HepG2 (cell line): Measurements from ENCODE around the gene DLG2. TPM values are rescaled to one million over a fixed set of nuclear protein-coding genes. Genes with fewer than 3 reads are reported as not detected.

ENCODE experiments used
- ATAC-seq: fragments of 200-7000 bp; cut with Tn5 transposase; 3 replicates; pipeline ENCODE4 v1.9.1; 2020; ENCODE audit warnings: mild to moderate bottlenecking, moderate library complexity
- BruUV-seq: library from RNA; stranded (reverse); fragments of 400-500 nt; replicated peaks from 2 replicates; lab custom pipeline; 2021; lab: Mats Ljungman, UMichigan
- CTCF ChIA-PET: fragments of 300-600 bp; formaldehyde crosslinking; extraction: SDS; loops from one replicate; lab custom pipeline; 2021; ENCODE audit warnings: low total read pairs, inconsistent platforms, low intra/inter-chr PET ratio; lab: Yijun Ruan, JAX
- POLR2A ChIA-PET: fragments of 350-600 bp; sonication (Branson Sonifier 250); formaldehyde crosslinking; loops from one replicate; lab custom pipeline; 2020; ENCODE audit warnings: antibody characterized with exemption, inconsistent platforms; lab: Yijun Ruan, JAX
- DNase-seq: peaks from one replicate; pipeline ENCODE4 v3.0.0-alpha.2; 2015; ENCODE audit warnings: low spot score
- FAIRE-seq: peaks from 3 replicates; lab custom pipeline; 2011; peaks lifted over from hg19 to GRCh38; lab: Jason Lieb, UNC
- H2AFZ ChIP-seq: one replicate; pipeline ENCODE4 v1.6.1; 2011; ENCODE audit warnings: low read length, inconsistent platforms
- H3K27ac ChIP-seq: fragments of 300-600 bp; 3 replicates; pipeline ENCODE4 v1.8.0; 2011; ENCODE audit warnings: mixed run types, mild to moderate bottlenecking, mixed read lengths, low read length, inconsistent platforms; ENCODE audit not compliant: insufficient read depth; ENCODE audit errors: extremely low read length
- H3K27me3 ChIP-seq, 2 experiments: fragments of 200-600 bp in 1 of 2; 2 replicates in 1 of 2; 3 replicates in 1 of 2; pipeline versions ENCODE4 v1.6.0 to v1.8.0; 2011; ENCODE audit warnings: low read length in 2 of 2, mild to moderate bottlenecking in 2 of 2, moderate library complexity in 2 of 2, inconsistent platforms in 1 of 2; ENCODE audit not compliant: insufficient read depth in 2 of 2, control insufficient read depth in 1 of 2
- H3K36me3 ChIP-seq, 2 experiments: fragments of 200-600 bp in 1 of 2; replicated peaks in 1 of 2; 2 replicates in 1 of 2; 3 replicates in 1 of 2; pipeline versions ENCODE4 v1.5.1 to v1.8.0; 2011; ENCODE audit warnings: low read length in 2 of 2, inconsistent platforms in 1 of 2; ENCODE audit not compliant: insufficient read depth in 2 of 2, control insufficient read depth in 1 of 2
- H3K4me1 ChIP-seq: 2 replicates; pipeline ENCODE4 v1.5.1; 2012; ENCODE audit warnings: low read length, inconsistent platforms; ENCODE audit not compliant: insufficient read depth
- H3K4me2 ChIP-seq: 2 replicates; pipeline ENCODE4 v1.6.0; 2011; ENCODE audit warnings: low read depth, low read length, inconsistent platforms
- H3K4me3 ChIP-seq, 3 experiments: fragments of 200-600 bp in 1 of 3; sonication (generic), shearing (Covaris generic) in 1 of 3; replicated peaks in 1 of 3; 2 replicates each; pipeline ENCODE4 v1.5.1; 2011 to 2016; ENCODE audit warnings: low read length in 3 of 3, inconsistent platforms in 2 of 3, low read depth in 2 of 3, mild to moderate bottlenecking in 2 of 3, control low read depth in 1 of 3, mixed read lengths in 1 of 3; ENCODE audit not compliant: insufficient read depth in 1 of 3
- H3K79me2 ChIP-seq: one replicate; pipeline ENCODE4 v1.6.1; 2011; ENCODE audit warnings: low read length, inconsistent platforms; ENCODE audit not compliant: insufficient read depth
- H3K9ac ChIP-seq: 2 replicates; pipeline ENCODE4 v1.6.0; 2011; ENCODE audit warnings: mild to moderate bottlenecking, low read depth, low read length, inconsistent platforms; ENCODE audit not compliant: insufficient read depth
- H3K9me3 ChIP-seq: 2 replicates; pipeline ENCODE4 v1.5.1; 2012; ENCODE audit warnings: mild to moderate bottlenecking, low read length
- H4K20me1 ChIP-seq: 2 replicates; pipeline ENCODE4 v1.6.0; 2011; ENCODE audit warnings: inconsistent platforms, mild to moderate bottlenecking, low read length, moderate library complexity; ENCODE audit not compliant: insufficient read depth
- DNMT1 ChIP-seq: sonication (generic); formaldehyde crosslinking; IDR thresholded peaks from 2 replicates; pipeline ENCODE4 v1.5.1; 2020; ENCODE audit warnings: mild to moderate bottlenecking, missing genetic modification reagents
- FOXO1 ChIP-seq: sonication (generic); formaldehyde crosslinking; IDR thresholded peaks from 2 replicates; pipeline ENCODE4 v1.4.0; 2020; ENCODE audit warnings: missing genetic modification reagents
- MIER3 ChIP-seq: IDR thresholded peaks from 2 replicates; pipeline ENCODE4 v1.6.1; 2016; ENCODE audit warnings: missing compliant biosample characterization, borderline replicate concordance
- NFIB ChIP-seq: sonication (generic); formaldehyde crosslinking; IDR thresholded peaks from 2 replicates; pipeline ENCODE4 v1.9.0; 2021; ENCODE audit warnings: missing genetic modification reagents, mild to moderate bottlenecking, borderline replicate concordance
- POLR2AphosphoS5 ChIP-seq: IDR thresholded peaks from 2 replicates; pipeline ENCODE4 v1.6.1; 2012; ENCODE audit warnings: low read depth, low read length
- RARA ChIP-seq: IDR thresholded peaks from 2 replicates; pipeline ENCODE4 v1.6.1; 2016; ENCODE audit warnings: missing genetic modification reagents, missing compliant biosample characterization
- SYNCRIP ChIP-seq: fragments of 200-400 bp; formaldehyde crosslinking; IDR thresholded peaks from 2 replicates; pipeline ENCODE4 v1.6.1; 2018; ENCODE audit warnings: mild to moderate bottlenecking, low read depth, low read length; ENCODE audit not compliant: insufficient read depth
- TBX2 ChIP-seq: sonication (generic); formaldehyde crosslinking; IDR thresholded peaks from 2 replicates; pipeline ENCODE4 v1.5.0; 2020; ENCODE audit warnings: missing genetic modification reagents, mild to moderate bottlenecking, borderline replicate concordance
- ZNF282 ChIP-seq: fragments of 450-650 bp; IDR thresholded peaks from 2 replicates; pipeline ENCODE4 v1.6.1; 2018; ENCODE audit not compliant: partially characterized antibody
- ZNF530 ChIP-seq: sonication (generic); formaldehyde crosslinking; IDR thresholded peaks from 2 replicates; pipeline ENCODE4 v1.5.0; 2020; ENCODE audit warnings: low read depth, mild to moderate bottlenecking, missing genetic modification reagents
- ZNF546 ChIP-seq: sonication (generic); formaldehyde crosslinking; conservative IDR thresholded peaks from 2 replicates; pipeline ENCODE4 v1.8.1; 2023; ENCODE audit warnings: mild to moderate bottlenecking, missing genetic modification reagents
- ZNF558 ChIP-seq: sonication (generic); formaldehyde crosslinking; IDR thresholded peaks from 2 replicates; pipeline ENCODE4 v1.9.0; 2022; ENCODE audit warnings: mild to moderate bottlenecking, missing genetic modification reagents, borderline replicate concordance
- ZNF660 ChIP-seq: sonication (generic); formaldehyde crosslinking; IDR thresholded peaks from 2 replicates; pipeline ENCODE4 v1.5.1; 2020; ENCODE audit warnings: mild to moderate bottlenecking, low read depth, missing genetic modification reagents, borderline replicate concordance
- WGBS: methylation state at CpG from one replicate; pipeline ENCODE4 v1.1.6; 2017; ENCODE audit warnings: low lambda C conversion rate; 5-methylcytosine and 5-hydroxymethylcytosine counted together
- in situ Hi-C: cut with HindIII; loops from 2 replicates; pipeline ENCODE4 v1.10.0; 2017; ENCODE audit warnings: low pct_unique_long_range_greater_than_20kb; ENCODE audit not compliant: extremely low pct_ligation_motif_present
- intact Hi-C: fragments of 100-400 bp; cut with micrococcal nuclease; formaldehyde crosslinking; loops from one replicate; pipeline ENCODE4 v1.10.0; 2022; ENCODE audit not compliant: unreplicated experiment
- polyA plus RNA-seq, 8 experiments: library from polyadenylated mRNA; depleted of rRNA in 3 of 8; stranded (reverse) in 7 of 8; unstranded in 1 of 8; fragments of >200 nt; fragmentation: Illumina TruSeq in 4 of 8; extraction: Trizol in 4 of 8; gene quantifications; 2 replicates each; pipeline versions ENCODE4 v1.2.1 to v1.2.3, GENCODE V29; 2011 to 2016; ENCODE audit warnings: low read depth in 4 of 8, missing spikeins in 1 of 8, mixed read lengths in 1 of 8; ENCODE audit not compliant: insufficient read depth in 1 of 8
- total RNA-seq, 5 experiments: library from RNA; depleted of rRNA; stranded (reverse); fragments of >200 nt; fragmentation: Illumina TruSeq; extraction: Trizol; gene quantifications; 2 replicates each; pipeline ENCODE4 v1.2.3, GENCODE V29; 2016; ENCODE audit warnings: low read depth in 1 of 5
- TF ChIP-seq, protein P1 (sequence below): sonication (generic); formaldehyde crosslinking; IDR thresholded peaks from 2 replicates; pipeline ENCODE4 v1.4.0; 2020; ENCODE audit warnings: missing genetic modification reagents; ENCODE audit errors: not compliant biosample characterization
- TF ChIP-seq, protein P2 (sequence below): sonication (generic); formaldehyde crosslinking; IDR thresholded peaks from 2 replicates; pipeline ENCODE4 v1.4.0; 2020; ENCODE audit warnings: mild to moderate bottlenecking, missing genetic modification reagents, borderline replicate concordance
- TF ChIP-seq, protein P3 (sequence below): IDR thresholded peaks from 2 replicates; pipeline ENCODE4 v1.6.1; 2016; ENCODE audit warnings: low read depth, borderline replicate concordance
- TF ChIP-seq, protein P4 (sequence below): sonication (generic); formaldehyde crosslinking; IDR thresholded peaks from 2 replicates; pipeline ENCODE4 v1.4.0; 2020; ENCODE audit warnings: missing genetic modification reagents

Gene DLG2
- total and polyA plus RNA-seq, 2 of the 13 experiments (the other 11 are each of a cell fraction or from before 2014, with no cell fraction given), result 0.46 to 1.0 TPM

DNA sequence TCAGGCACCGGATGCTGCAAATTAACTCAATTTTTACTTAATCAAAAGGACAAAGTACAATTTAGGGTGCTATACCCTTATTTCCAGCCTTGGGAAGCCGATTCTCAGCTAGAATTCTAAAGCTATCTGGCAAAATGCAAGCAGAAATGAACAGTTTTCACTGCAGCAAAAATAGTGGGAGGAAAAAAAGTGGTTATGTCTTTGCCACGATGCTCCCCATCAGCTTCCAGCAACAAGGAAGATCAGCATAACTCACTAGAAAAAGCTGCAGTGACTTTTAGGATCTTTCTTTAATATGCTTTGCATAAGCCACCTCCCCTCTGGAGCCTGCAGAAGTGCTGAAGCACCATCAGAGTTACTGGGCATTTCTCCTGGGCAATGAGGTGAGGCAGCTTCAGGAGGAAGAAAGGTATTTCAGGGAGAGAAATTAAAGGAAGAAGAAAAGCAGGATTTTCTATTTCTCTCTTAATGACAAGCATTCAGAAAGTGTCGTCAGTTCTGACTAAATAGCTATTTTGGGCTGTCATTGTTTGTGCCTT lies 702.9 kb downstream of the DLG2 start:
- no TSS peak for BruUV-seq
- no peak overlapping the region for H3K4me3 ChIP-seq
- in situ Hi-C loops, result no loop called here
- H3K36me3 ChIP-seq, result no peaks in the 10 kb centered on the region
- H3K9me3 ChIP-seq, result no peaks in the 10 kb centered on the region
- H4K20me1 ChIP-seq, result no peaks in the 10 kb centered on the region
- ChIA-PET CTCF (no interaction called here), POLR2A (no interaction called here)
- no peak for ATAC-seq
- no peaks in the 10 kb centered on the region; a peak in 1 of 5 replicates for H3K27me3 ChIP-seq
- H2AFZ ChIP-seq, result no peak overlapping the region
- no peaks in the 10 kb centered on the region for H3K4me1 ChIP-seq
- DNase-seq, result no peak
- 0% methylated on average over 4 of the region's 4 CpGs for WGBS
- no peak overlapping the region for H3K4me2 ChIP-seq
- intact Hi-C loops, result no loop called here
- no peak overlapping the region for H3K9ac ChIP-seq
- FAIRE-seq, result no peak
- no peak overlapping the region for H3K27ac ChIP-seq
- H3K79me2 ChIP-seq, result no peaks in the 10 kb centered on the region
- TF ChIP-seq, protein P1, sequence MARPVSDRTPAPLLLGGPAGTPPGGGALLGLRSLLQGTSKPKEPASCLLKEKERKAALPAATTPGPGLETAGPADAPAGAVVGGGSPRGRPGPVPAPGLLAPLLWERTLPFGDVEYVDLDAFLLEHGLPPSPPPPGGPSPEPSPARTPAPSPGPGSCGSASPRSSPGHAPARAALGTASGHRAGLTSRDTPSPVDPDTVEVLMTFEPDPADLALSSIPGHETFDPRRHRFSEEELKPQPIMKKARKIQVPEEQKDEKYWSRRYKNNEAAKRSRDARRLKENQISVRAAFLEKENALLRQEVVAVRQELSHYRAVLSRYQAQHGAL (CRISPR knock-in tag), result no peak
- TF ChIP-seq ZNF660 (CRISPR knock-in tag) (no peak), SYNCRIP (no peak), MIER3 (CRISPR knock-in tag) (no peak), DNMT1 (CRISPR knock-in tag) (no peak), RARA (CRISPR knock-in tag) (no peak), FOXO1 (CRISPR knock-in tag) (no peak), ZNF530 (CRISPR knock-in tag) (no peak), ZNF546 (CRISPR knock-in tag) (no peak), ZNF282 (no peak), NFIB (CRISPR knock-in tag) (no peak), POLR2AphosphoS5 (no peak), TBX2 (CRISPR knock-in tag) (no peak), ZNF558 (CRISPR knock-in tag) (no peak)
- TF ChIP-seq, protein P2, sequence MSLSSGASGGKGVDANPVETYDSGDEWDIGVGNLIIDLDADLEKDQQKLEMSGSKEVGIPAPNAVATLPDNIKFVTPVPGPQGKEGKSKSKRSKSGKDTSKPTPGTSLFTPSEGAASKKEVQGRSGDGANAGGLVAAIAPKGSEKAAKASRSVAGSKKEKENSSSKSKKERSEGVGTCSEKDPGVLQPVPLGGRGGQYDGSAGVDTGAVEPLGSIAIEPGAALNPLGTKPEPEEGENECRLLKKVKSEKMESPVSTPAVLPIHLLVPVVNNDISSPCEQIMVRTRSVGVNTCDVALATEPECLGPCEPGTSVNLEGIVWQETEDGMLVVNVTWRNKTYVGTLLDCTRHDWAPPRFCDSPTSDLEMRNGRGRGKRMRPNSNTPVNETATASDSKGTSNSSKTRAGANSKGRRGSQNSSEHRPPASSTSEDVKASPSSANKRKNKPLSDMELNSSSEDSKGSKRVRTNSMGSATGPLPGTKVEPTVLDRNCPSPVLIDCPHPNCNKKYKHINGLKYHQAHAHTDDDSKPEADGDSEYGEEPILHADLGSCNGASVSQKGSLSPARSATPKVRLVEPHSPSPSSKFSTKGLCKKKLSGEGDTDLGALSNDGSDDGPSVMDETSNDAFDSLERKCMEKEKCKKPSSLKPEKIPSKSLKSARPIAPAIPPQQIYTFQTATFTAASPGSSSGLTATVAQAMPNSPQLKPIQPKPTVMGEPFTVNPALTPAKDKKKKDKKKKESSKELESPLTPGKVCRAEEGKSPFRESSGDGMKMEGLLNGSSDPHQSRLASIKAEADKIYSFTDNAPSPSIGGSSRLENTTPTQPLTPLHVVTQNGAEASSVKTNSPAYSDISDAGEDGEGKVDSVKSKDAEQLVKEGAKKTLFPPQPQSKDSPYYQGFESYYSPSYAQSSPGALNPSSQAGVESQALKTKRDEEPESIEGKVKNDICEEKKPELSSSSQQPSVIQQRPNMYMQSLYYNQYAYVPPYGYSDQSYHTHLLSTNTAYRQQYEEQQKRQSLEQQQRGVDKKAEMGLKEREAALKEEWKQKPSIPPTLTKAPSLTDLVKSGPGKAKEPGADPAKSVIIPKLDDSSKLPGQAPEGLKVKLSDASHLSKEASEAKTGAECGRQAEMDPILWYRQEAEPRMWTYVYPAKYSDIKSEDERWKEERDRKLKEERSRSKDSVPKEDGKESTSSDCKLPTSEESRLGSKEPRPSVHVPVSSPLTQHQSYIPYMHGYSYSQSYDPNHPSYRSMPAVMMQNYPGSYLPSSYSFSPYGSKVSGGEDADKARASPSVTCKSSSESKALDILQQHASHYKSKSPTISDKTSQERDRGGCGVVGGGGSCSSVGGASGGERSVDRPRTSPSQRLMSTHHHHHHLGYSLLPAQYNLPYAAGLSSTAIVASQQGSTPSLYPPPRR (CRISPR knock-in tag), result no peak
- TF ChIP-seq, protein P3, sequence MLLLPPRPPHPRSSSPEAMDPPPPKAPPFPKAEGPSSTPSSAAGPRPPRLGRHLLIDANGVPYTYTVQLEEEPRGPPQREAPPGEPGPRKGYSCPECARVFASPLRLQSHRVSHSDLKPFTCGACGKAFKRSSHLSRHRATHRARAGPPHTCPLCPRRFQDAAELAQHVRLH (CRISPR knock-in tag), result no peak
- TF ChIP-seq, protein P4, sequence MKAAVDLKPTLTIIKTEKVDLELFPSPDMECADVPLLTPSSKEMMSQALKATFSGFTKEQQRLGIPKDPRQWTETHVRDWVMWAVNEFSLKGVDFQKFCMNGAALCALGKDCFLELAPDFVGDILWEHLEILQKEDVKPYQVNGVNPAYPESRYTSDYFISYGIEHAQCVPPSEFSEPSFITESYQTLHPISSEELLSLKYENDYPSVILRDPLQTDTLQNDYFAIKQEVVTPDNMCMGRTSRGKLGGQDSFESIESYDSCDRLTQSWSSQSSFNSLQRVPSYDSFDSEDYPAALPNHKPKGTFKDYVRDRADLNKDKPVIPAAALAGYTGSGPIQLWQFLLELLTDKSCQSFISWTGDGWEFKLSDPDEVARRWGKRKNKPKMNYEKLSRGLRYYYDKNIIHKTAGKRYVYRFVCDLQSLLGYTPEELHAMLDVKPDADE (CRISPR knock-in tag), result no peak
